Endodermal cell (in vitro differentiated cells): ENCODE measurements around the gene TAAR1. TPM values are rescaled to one million over a fixed set of nuclear protein-coding genes. Genes with fewer than 3 reads are reported as not detected.

Source experiments
- DNase-seq: peaks from one replicate; pipeline ENCODE4 v3.0.0-alpha.2; 2017
- H3K27ac ChIP-seq: 2 replicates; pipeline ENCODE4 v1.5.1; 2013; ENCODE audit warnings: mild to moderate bottlenecking, low read depth, low read length, moderate library complexity
- H3K27me3 ChIP-seq: 2 replicates; pipeline ENCODE4 v1.6.1; 2013; ENCODE audit warnings: mild to moderate bottlenecking, low read length, moderate library complexity; ENCODE audit not compliant: insufficient read depth, control insufficient read depth, poor library complexity, severe bottlenecking
- H3K36me3 ChIP-seq: 2 replicates; pipeline ENCODE4 v1.7.0; 2013; ENCODE audit warnings: mild to moderate bottlenecking, low read length, moderate library complexity; ENCODE audit not compliant: control insufficient read depth, insufficient read depth
- H3K4me1 ChIP-seq: one replicate; pipeline ENCODE4 v1.7.0; 2013; ENCODE audit warnings: low read length; ENCODE audit not compliant: control insufficient read depth, insufficient read depth
- H3K4me3 ChIP-seq: 2 replicates; pipeline ENCODE4 v1.5.1; 2013; ENCODE audit warnings: mild to moderate bottlenecking, low read length, moderate library complexity
- H3K9ac ChIP-seq: 2 replicates; pipeline ENCODE4 v1.6.1; 2013; ENCODE audit warnings: mild to moderate bottlenecking, low read length, moderate library complexity; ENCODE audit not compliant: poor library complexity, severe bottlenecking; ENCODE audit errors: extremely low read depth
- H3K9me3 ChIP-seq: 2 replicates; pipeline ENCODE4 v1.6.1; 2013; ENCODE audit warnings: mild to moderate bottlenecking, low read length, moderate library complexity; ENCODE audit not compliant: control insufficient read depth
- H3K27ac Mint-ChIP-seq: 2 replicates; pipeline ENCODE4 v1.8.0; 2020; ENCODE audit warnings: mixed read lengths
- H3K27me3 Mint-ChIP-seq: 2 replicates; pipeline ENCODE4 v1.8.0; 2021; ENCODE audit warnings: mild to moderate bottlenecking, mixed read lengths; ENCODE audit not compliant: insufficient read depth
- H3K36me3 Mint-ChIP-seq: 2 replicates; pipeline ENCODE4 v1.8.0; 2020; ENCODE audit warnings: low read depth, mixed read lengths
- H3K4me1 Mint-ChIP-seq: 2 replicates; pipeline ENCODE4 v1.8.0; 2020; ENCODE audit warnings: mixed read lengths
- H3K4me3 Mint-ChIP-seq: 2 replicates; pipeline ENCODE4 v1.8.0; 2020; ENCODE audit warnings: mild to moderate bottlenecking, moderate library complexity, mixed read lengths
- H3K9me3 Mint-ChIP-seq: 2 replicates; pipeline ENCODE4 v1.8.0; 2020; ENCODE audit warnings: mild to moderate bottlenecking, mixed read lengths
- WGBS, 2 experiments: methylation state at CpG; one replicate each; pipeline versions ENCODE4 v1.1.5 to v1.1.7; 2013; ENCODE audit warnings: missing lambda C conversion rate in 2 of 2, mixed read lengths in 1 of 2; ENCODE audit not compliant: insufficient coverage in 1 of 2, insufficient read length in 1 of 2; 5-methylcytosine and 5-hydroxymethylcytosine counted together
- total RNA-seq, 2 donors: library from RNA; stranded (reverse); fragmentation: NEBNext Ultra II Directional in 1 of 2; extraction: Animal tissue kit (Norgen Biotek cat#: 25700) in 1 of 2; gene quantifications; 2 replicates in 1 of 2; 3 replicates in 1 of 2; pipeline ENCODE4 v1.2.1, GENCODE V29; 2021
- TF ChIP-seq, protein P1 (sequence below): fragments of 200-600 bp; sonication (generic); conservative IDR thresholded peaks from 2 replicates; pipeline ENCODE4 v1.5.0; 2021; ENCODE audit warnings: antibody characterized with exemption, mild to moderate bottlenecking

The TAAR1 gene
- total RNA-seq, 2 donors from 2014 or later = not detected

DNA sequence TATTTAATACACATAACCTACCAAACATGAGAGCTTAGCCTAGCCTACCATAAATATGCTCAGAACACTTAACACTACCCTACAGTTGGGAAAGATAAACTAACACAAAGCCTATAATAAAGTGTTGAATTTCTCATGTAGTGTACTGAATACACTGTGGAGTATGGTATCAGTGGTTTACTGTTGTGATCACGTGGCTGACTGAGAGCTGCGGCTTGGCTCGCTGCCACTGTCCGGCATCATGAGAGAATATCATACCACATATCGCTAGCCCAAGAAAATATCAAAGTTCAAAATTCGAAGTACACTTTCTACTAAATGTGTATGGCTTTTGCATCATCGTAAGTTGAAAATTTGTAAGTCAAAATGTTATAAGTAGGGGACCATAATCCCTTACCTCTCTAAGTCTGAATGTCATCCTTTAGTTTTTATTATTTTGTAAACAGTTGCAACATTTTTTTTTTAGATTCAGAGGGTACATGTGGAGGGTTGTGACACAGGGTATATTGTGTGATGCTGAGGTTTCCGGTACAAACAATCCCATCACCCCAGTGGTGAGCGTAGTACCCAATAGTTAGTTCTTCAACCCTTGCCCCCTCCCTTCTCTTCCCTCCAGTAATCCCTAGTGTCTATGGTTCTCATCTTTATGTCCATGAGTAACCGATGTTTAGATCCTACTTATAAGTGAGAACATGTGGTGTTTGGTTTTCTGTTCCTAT is 14.6 kb upstream of the TAAR1 start:
- 90 to 100% methylated on average over 2 to 10 of the region's 10 CpGs for WGBS, 2 experiments
- no peak for DNase-seq
- TF ChIP-seq, protein P1, sequence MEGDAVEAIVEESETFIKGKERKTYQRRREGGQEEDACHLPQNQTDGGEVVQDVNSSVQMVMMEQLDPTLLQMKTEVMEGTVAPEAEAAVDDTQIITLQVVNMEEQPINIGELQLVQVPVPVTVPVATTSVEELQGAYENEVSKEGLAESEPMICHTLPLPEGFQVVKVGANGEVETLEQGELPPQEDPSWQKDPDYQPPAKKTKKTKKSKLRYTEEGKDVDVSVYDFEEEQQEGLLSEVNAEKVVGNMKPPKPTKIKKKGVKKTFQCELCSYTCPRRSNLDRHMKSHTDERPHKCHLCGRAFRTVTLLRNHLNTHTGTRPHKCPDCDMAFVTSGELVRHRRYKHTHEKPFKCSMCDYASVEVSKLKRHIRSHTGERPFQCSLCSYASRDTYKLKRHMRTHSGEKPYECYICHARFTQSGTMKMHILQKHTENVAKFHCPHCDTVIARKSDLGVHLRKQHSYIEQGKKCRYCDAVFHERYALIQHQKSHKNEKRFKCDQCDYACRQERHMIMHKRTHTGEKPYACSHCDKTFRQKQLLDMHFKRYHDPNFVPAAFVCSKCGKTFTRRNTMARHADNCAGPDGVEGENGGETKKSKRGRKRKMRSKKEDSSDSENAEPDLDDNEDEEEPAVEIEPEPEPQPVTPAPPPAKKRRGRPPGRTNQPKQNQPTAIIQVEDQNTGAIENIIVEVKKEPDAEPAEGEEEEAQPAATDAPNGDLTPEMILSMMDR = no peak
- no peaks in the 10 kb centered on the region for H3K36me3 Mint-ChIP-seq
- H3K4me1 Mint-ChIP-seq = no peaks in the 10 kb centered on the region
- H3K27ac Mint-ChIP-seq = no peak overlapping the region
- Histone ChIP-seq H3K9ac (no peak overlapping the region), H3K4me1 (no peaks in the 10 kb centered on the region), H3K4me3 (no peak overlapping the region), H3K27ac (no peak overlapping the region), H3K36me3 (no peaks in the 10 kb centered on the region), H3K27me3 (no peaks in the 10 kb centered on the region), H3K9me3 (no peaks in the 10 kb centered on the region)
- H3K27me3 Mint-ChIP-seq = no peaks in the 10 kb centered on the region
- H3K4me3 Mint-ChIP-seq = no peak overlapping the region
- no peaks in the 10 kb centered on the region for H3K9me3 Mint-ChIP-seq

DNA sequence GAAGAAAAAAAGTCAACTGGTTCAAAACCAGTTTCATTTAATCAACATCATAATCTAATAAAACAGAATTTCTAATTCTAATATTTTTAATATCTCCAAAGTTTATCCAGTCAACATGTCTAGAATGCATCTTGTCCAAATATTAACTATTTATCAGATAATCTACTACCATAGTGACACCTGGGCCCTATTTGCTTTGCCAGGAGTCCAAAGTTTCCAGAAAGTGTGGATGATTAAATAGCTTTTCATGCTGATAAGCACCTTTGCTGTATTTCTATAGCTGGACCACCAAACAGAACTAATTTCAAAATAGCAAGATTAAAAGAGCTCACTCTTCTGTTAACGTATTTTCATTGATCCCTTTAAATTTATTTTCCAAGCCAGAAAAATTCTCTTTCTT is 12.3 kb upstream of the TAAR1 start:
- H3K27me3 Mint-ChIP-seq = no peaks in the 10 kb centered on the region
- no peaks in the 10 kb centered on the region for H3K4me1 ChIP-seq
- no peaks in the 10 kb centered on the region for H3K36me3 Mint-ChIP-seq
- H3K9me3 Mint-ChIP-seq = no peaks in the 10 kb centered on the region
- no peaks in the 10 kb centered on the region for H3K9me3 ChIP-seq
- H3K4me1 Mint-ChIP-seq = peaks cover under 1% of the 10 kb centered on the region
- H3K27ac ChIP-seq = no peak overlapping the region
- TF ChIP-seq, protein P1 = no peak
- no peak overlapping the region for H3K4me3 Mint-ChIP-seq
- no peak overlapping the region for H3K9ac ChIP-seq
- WGBS, 2 experiments = 93 to 100% methylated on average over 1 of the region's 1 CpG
- H3K36me3 ChIP-seq = no peaks in the 10 kb centered on the region
- no peak for DNase-seq
- no peak overlapping the region for H3K4me3 ChIP-seq
- no peak overlapping the region for H3K27ac Mint-ChIP-seq
- no peaks in the 10 kb centered on the region for H3K27me3 ChIP-seq

DNA sequence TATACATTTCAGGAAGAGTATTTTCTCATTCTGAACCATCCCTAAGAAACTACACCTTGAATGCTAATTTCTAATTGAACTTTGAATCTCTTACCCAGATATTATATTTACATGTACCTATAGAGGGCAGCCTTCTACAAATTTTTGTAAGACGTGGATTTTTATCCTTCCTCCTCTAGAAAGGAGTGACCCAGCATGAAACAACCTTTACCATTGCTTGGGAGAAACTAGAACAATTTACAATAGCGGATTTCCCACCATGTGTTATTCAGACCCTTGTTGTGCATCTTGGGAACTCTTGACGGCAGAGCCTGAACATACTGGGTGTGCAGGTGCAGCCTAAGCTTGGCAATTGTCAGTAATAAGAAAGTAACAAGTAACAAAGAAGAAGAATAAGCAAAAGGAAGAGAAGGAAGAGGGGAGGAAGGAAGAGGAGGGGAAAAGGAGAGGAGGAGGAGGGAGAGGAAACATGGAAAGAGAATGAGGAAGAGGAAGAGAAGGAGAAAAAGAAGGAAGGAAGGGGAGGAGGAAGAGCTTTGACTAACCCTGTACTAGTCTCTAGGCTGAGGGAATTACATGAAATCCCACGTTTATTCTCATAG is 10.8 kb upstream of the TAAR1 start:
- H3K4me1 ChIP-seq = no peaks in the 10 kb centered on the region
- H3K36me3 Mint-ChIP-seq = no peaks in the 10 kb centered on the region
- WGBS, 2 experiments = 49 to 67% methylated on average over 2 to 3 of the region's 4 CpGs
- H3K27ac ChIP-seq = no peak overlapping the region
- no peaks in the 10 kb centered on the region for H3K27me3 Mint-ChIP-seq
- no peak for DNase-seq
- no peak overlapping the region for H3K4me3 ChIP-seq
- H3K9ac ChIP-seq = no peak overlapping the region
- no peak overlapping the region for H3K4me3 Mint-ChIP-seq
- H3K27me3 ChIP-seq = no peaks in the 10 kb centered on the region
- H3K4me1 Mint-ChIP-seq = peaks cover 2% of the 10 kb centered on the region
- TF ChIP-seq, protein P1 = peak; percentile 67
- no peaks in the 10 kb centered on the region for H3K9me3 Mint-ChIP-seq
- peaks cover 4% of the 10 kb centered on the region for H3K9me3 ChIP-seq
- H3K27ac Mint-ChIP-seq = no peak overlapping the region
- no peaks in the 10 kb centered on the region for H3K36me3 ChIP-seq
